ENCODE results near the gene CYB5RL. TPM values are rescaled to one million over a fixed set of nuclear protein-coding genes. Genes with fewer than 3 reads are reported as not detected.

The CYB5RL gene
- total RNA-seq, 1 donor from 2014 or later = 6.1 TPM

DNA sequence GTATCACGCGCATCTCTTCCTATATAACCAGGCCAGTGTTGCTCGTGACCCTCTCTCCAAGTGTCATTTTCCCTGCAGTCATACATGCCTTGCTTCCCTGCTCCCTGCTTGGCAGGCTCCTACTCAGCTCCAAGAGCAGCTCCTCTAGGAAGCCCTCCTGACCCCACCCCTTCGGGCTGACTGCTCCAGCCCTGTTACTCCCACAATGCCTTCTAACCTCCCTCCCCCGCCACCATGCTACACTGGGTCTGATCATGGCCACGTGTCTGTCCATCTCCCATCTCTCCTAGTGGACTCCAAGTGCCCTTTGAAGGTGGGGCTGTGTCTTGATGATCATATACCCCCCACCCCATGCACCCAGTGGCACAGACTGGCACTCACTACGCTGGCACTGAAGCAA lies 44.8 kb upstream of the CYB5RL start:
- peaks cover 37% of the 10 kb centered on the region for H3K4me1 ChIP-seq
- no peaks in the 10 kb centered on the region for H3K27me3 ChIP-seq (ENCODE audit: low read depth)
- H3K27ac ChIP-seq (replicated peaks) = no peak overlapping the region
- TF ChIP-seq, protein P1, sequence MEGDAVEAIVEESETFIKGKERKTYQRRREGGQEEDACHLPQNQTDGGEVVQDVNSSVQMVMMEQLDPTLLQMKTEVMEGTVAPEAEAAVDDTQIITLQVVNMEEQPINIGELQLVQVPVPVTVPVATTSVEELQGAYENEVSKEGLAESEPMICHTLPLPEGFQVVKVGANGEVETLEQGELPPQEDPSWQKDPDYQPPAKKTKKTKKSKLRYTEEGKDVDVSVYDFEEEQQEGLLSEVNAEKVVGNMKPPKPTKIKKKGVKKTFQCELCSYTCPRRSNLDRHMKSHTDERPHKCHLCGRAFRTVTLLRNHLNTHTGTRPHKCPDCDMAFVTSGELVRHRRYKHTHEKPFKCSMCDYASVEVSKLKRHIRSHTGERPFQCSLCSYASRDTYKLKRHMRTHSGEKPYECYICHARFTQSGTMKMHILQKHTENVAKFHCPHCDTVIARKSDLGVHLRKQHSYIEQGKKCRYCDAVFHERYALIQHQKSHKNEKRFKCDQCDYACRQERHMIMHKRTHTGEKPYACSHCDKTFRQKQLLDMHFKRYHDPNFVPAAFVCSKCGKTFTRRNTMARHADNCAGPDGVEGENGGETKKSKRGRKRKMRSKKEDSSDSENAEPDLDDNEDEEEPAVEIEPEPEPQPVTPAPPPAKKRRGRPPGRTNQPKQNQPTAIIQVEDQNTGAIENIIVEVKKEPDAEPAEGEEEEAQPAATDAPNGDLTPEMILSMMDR (IDR thresholded peaks at IDR 0.05; ENCODE audit: borderline replicate concordance) = no peak
- peaks cover 34% of the 10 kb centered on the region for H3K36me3 ChIP-seq
- H3K4me3 ChIP-seq = no peak overlapping the region
- intact Hi-C loops (cut with micrococcal nuclease) = no loop called here
- no peaks in the 10 kb centered on the region for H3K9me3 ChIP-seq (replicated peaks)
- DNase-seq = no peak

DNA sequence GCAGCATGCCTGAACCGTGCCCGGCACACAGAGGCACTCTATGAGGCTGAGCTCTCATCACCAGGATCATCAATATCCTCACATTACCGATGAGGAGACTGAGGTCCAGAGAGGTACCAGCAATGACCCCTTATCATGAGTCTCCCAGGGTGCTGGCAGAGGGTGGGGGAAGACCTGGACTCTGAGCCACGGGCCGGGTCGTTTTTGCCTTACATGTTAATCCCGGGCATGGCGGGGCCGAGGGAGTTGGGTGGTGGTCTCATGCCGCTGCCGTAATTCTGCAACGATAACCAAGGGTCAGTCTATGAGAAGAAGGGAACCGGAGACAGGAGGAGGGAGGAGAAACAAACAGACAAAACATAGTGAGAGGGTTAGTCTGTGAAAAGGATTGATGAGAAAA lies 43.2 kb upstream of the CYB5RL start:
- peaks cover 31% of the 10 kb centered on the region for H3K4me1 ChIP-seq
- intact Hi-C loops (cut with micrococcal nuclease) = no loop called here
- H3K9me3 ChIP-seq (replicated peaks) = no peaks in the 10 kb centered on the region
- H3K4me3 ChIP-seq = no peak overlapping the region
- no peak for DNase-seq
- no peak overlapping the region for H3K27ac ChIP-seq (replicated peaks)
- TF ChIP-seq, protein P1 (IDR thresholded peaks at IDR 0.05; ENCODE audit: borderline replicate concordance) = no peak
- H3K27me3 ChIP-seq (ENCODE audit: low read depth) = no peaks in the 10 kb centered on the region
- H3K36me3 ChIP-seq = peaks cover 50% of the 10 kb centered on the region

DNA sequence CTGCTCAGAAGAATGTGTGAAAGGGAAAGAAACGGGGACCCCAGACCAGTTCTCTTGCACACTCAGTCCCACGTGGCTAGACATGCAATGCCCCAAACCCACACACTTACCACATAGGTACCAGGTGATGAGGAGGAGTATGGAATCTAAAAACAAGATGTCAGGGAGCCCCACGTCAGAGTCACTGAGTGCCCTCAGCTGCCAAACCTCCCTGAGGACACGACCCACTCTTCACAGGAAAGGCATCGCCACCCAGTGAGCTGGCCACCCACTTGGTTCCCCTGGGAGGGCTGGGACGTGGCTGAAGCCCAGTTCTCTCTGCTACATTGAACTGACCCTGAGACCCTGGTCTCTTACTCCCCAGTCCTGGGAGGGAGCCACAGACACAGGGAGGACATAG lies 41.5 kb upstream of the CYB5RL start:
- TF ChIP-seq, protein P1 (IDR thresholded peaks at IDR 0.05; ENCODE audit: borderline replicate concordance) = no peak
- H3K27me3 ChIP-seq (ENCODE audit: low read depth) = no peaks in the 10 kb centered on the region
- H3K27ac ChIP-seq (replicated peaks) = no peak overlapping the region
- intact Hi-C loops (cut with micrococcal nuclease) = no loop called here
- H3K36me3 ChIP-seq = peaks cover 65% of the 10 kb centered on the region
- no peak for DNase-seq
- H3K4me3 ChIP-seq = no peak overlapping the region
- H3K4me1 ChIP-seq = peaks cover 15% of the 10 kb centered on the region
- H3K9me3 ChIP-seq (replicated peaks) = no peaks in the 10 kb centered on the region

DNA sequence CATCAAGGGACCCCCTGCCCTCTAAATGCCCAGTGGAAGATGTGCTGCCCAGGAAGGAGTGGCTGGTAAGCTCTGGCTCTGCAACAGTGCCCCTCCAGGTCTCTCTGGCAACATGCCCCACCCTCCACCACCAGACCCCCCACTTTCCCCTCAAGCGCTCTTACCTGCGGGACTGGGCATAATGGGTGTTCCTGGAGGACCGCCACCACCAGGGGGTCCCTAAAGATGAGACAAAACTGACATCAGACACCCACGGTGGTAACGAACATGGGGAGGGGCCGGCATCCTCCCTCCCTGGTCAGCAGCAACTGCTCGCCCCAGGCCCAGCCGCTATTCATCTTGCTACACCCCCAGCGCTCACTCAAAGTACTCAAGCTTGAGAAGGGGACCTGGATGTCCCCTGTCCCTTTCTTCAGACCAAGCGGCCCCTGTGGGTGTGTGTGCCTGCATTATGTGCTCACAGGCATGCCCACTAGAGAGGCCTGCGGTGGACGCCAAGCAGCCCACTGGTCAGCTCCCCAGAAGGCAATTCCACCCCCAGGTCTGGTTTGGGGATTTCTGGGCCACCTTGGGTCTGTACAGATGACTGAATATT lies 41.0 kb upstream of the CYB5RL start:
- H3K36me3 ChIP-seq = peaks cover 69% of the 10 kb centered on the region
- intact Hi-C loops (cut with micrococcal nuclease) = no loop called here
- H3K27ac ChIP-seq (replicated peaks) = no peak overlapping the region
- H3K27me3 ChIP-seq (ENCODE audit: low read depth) = no peaks in the 10 kb centered on the region
- no peak overlapping the region for H3K4me3 ChIP-seq
- peaks cover 10% of the 10 kb centered on the region for H3K4me1 ChIP-seq
- DNase-seq = no peak
- H3K9me3 ChIP-seq (replicated peaks) = no peaks in the 10 kb centered on the region
- TF ChIP-seq, protein P1 (IDR thresholded peaks at IDR 0.05; ENCODE audit: borderline replicate concordance) = no peak

DNA sequence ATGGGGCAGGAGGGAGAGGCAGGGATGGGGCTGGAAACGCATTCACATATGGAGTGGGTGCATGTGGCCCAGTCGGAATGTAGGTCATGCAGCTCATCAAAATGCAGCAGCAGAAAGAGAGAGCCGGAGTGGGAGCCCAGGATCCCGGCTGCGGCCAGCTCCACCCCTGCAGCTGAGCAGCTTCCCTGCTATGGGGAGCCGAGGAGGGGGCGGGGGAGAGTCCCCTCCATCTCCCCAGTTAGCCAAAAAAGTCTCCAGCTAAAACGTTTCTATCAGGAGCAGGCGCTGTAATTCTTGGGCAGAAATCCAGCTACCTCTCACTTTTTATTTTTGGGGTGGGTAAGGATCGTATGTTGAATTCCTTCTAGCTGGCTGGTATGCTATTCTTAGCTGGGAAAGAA lies 39.8 kb upstream of the CYB5RL start:
- H3K36me3 ChIP-seq = peaks cover 73% of the 10 kb centered on the region
- no peak overlapping the region for H3K4me3 ChIP-seq
- TF ChIP-seq, protein P1 (IDR thresholded peaks at IDR 0.05; ENCODE audit: borderline replicate concordance) = no peak
- no peak overlapping the region for H3K27ac ChIP-seq (replicated peaks)
- DNase-seq = no peak
- no peaks in the 10 kb centered on the region for H3K27me3 ChIP-seq (ENCODE audit: low read depth)
- no peaks in the 10 kb centered on the region for H3K4me1 ChIP-seq
- no peaks in the 10 kb centered on the region for H3K9me3 ChIP-seq (replicated peaks)
- intact Hi-C loops (cut with micrococcal nuclease) = no loop called here
